SK-N-SH (cell line): ENCODE measurements around the gene ATF5. TPM values are rescaled to one million over a fixed set of nuclear protein-coding genes. Genes with fewer than 3 reads are reported as not detected.

Source experiments
- CTCF ChIA-PET: fragments of 300-600, 350-600 bp; formaldehyde crosslinking; extraction: SDS; loops from one replicate; lab custom pipeline; 2021; lab: Yijun Ruan, JAX
- POLR2A ChIA-PET: fragments of 350-600 bp; sonication (Branson Sonifier 250); formaldehyde crosslinking; extraction: SDS; loops from one replicate; lab custom pipeline; 2020; ENCODE audit warnings: antibody characterized with exemption, inconsistent platforms; lab: Yijun Ruan, JAX
- DNase-seq: peaks from one replicate; pipeline ENCODE4 v3.0.0; 2012
- H2AFZ ChIP-seq: fragments of 200-600 bp; sonication (generic); 2 replicates; pipeline ENCODE4 v1.8.1; 2016; ENCODE audit warnings: antibody characterized with exemption, mild to moderate bottlenecking, low read depth
- H3F3A ChIP-seq: fragments of 200-600 bp; sonication (generic); replicated peaks from 2 replicates; pipeline ENCODE3; 2016; ENCODE audit warnings: antibody characterized with exemption, mild to moderate bottlenecking; ENCODE audit not compliant: insufficient read depth
- H3K27ac ChIP-seq, 2 experiments: fragments of 200-500 bp in 1 of 2; fragments of 200-600 bp in 1 of 2; sonication (Bioruptor generic) in 1 of 2; sonication (generic), shearing (Covaris generic) in 1 of 2; 2 replicates each; pipeline versions ENCODE4 v1.5.1 to v1.6.1; 2014 to 2016; ENCODE audit warnings: low read depth in 2 of 2, inconsistent platforms in 1 of 2, low read length in 1 of 2, mild to moderate bottlenecking in 1 of 2, mixed read lengths in 1 of 2
- H3K27me3 ChIP-seq: fragments of 200-600 bp; sonication (generic), shearing (Covaris generic); 2 replicates; pipeline ENCODE4 v1.6.1; 2016; ENCODE audit warnings: mixed run types; ENCODE audit not compliant: insufficient read depth
- H3K36me3 ChIP-seq, 2 experiments: fragments of 200-500 bp in 1 of 2; fragments of 200-600 bp in 1 of 2; sonication (Bioruptor generic) in 1 of 2; sonication (generic) in 1 of 2; replicated peaks in 1 of 2; 2 replicates each; pipeline versions ENCODE3 to v1.5.1; 2014 to 2016; ENCODE audit warnings: low read length in 1 of 2, mild to moderate bottlenecking in 1 of 2; ENCODE audit not compliant: insufficient read depth in 2 of 2, control insufficient read depth in 1 of 2
- H3K4me1 ChIP-seq, 2 experiments: fragments of 200-500 bp in 1 of 2; fragments of 200-600 bp in 1 of 2; sonication (Bioruptor generic) in 1 of 2; sonication (generic), shearing (Covaris generic) in 1 of 2; 2 replicates each; pipeline versions ENCODE4 v1.5.1 to v1.6.1; 2014 to 2016; ENCODE audit warnings: low read depth in 1 of 2, low read length in 1 of 2, mixed run types in 1 of 2; ENCODE audit not compliant: insufficient read depth in 2 of 2, control insufficient read depth in 1 of 2
- H3K4me2 ChIP-seq: fragments of 200-600 bp; sonication (generic), shearing (Covaris generic); 2 replicates; pipeline ENCODE4 v1.6.1; 2017; ENCODE audit warnings: mixed run types
- H3K4me3 ChIP-seq, 2 experiments: fragments of 200-500 bp in 1 of 2; fragments of 200-600 bp in 1 of 2; sonication (Bioruptor generic) in 1 of 2; sonication (generic), shearing (Covaris generic) in 1 of 2; 2 replicates each; pipeline versions ENCODE4 v1.5.1 to v1.8.1; 2014 to 2016; ENCODE audit warnings: low read depth in 2 of 2, inconsistent platforms in 1 of 2, low read length in 1 of 2, mild to moderate bottlenecking in 1 of 2, mixed read lengths in 1 of 2, moderate library complexity in 1 of 2
- H3K79me2 ChIP-seq: fragments of 200-600 bp; sonication (generic); 2 replicates; pipeline ENCODE4 v1.8.1; 2017; ENCODE audit warnings: mild to moderate bottlenecking; ENCODE audit not compliant: insufficient read depth
- H3K9ac ChIP-seq: fragments of 200-600 bp; sonication (generic); 2 replicates; pipeline ENCODE4 v1.6.1; 2017; ENCODE audit warnings: mixed run types
- H3K9me2 ChIP-seq: fragments of 200-600 bp; sonication (generic); 2 replicates; pipeline ENCODE4 v1.6.1; 2017; ENCODE audit warnings: mixed run types
- H3K9me3 ChIP-seq: fragments of 200-600 bp; sonication (generic); 2 replicates; pipeline ENCODE4 v1.6.1; 2017; ENCODE audit warnings: mixed run types, mild to moderate bottlenecking, moderate library complexity
- H4K20me1 ChIP-seq: fragments of 200-600 bp; sonication (generic); 2 replicates; pipeline ENCODE4 v1.6.1; 2017; ENCODE audit warnings: mild to moderate bottlenecking, mixed run types; ENCODE audit not compliant: insufficient read depth
- CTCF ChIP-seq: fragments of 200-600 bp; sonication (generic); IDR thresholded peaks from 2 replicates; pipeline ENCODE4 v1.6.1; 2017; ENCODE audit warnings: antibody characterized with exemption, mild to moderate bottlenecking, moderate library complexity
- EP300 ChIP-seq, 2 experiments: IDR thresholded peaks; 2 replicates each; pipeline versions ENCODE4 v1.4.0 to v1.6.1; 2012; ENCODE audit warnings: borderline replicate concordance in 1 of 2, low read depth in 1 of 2, low read length in 1 of 2
- EZH2phosphoT487 ChIP-seq: fragments of 200-600 bp; sonication (generic); IDR thresholded peaks from 2 replicates; pipeline ENCODE4 v1.6.1; 2017; ENCODE audit warnings: low read depth, mixed run types, mild to moderate bottlenecking, antibody characterized with exemption, moderate library complexity, borderline replicate concordance
- FOXM1 ChIP-seq: IDR thresholded peaks from 2 replicates; pipeline ENCODE4 v1.4.0; 2012; ENCODE audit warnings: low read depth, mild to moderate bottlenecking
- GABPA ChIP-seq: IDR thresholded peaks from 2 replicates; pipeline ENCODE4 v1.4.0; 2012; ENCODE audit warnings: low read depth, mild to moderate bottlenecking
- IRF3 ChIP-seq: fragments of 150-350 bp; IDR thresholded peaks from 2 replicates; pipeline ENCODE4 v1.6.1; 2016; ENCODE audit warnings: mild to moderate bottlenecking, low read depth, low read length
- MXI1 ChIP-seq: IDR thresholded peaks from 2 replicates; pipeline ENCODE4 v1.6.1; 2012; ENCODE audit warnings: mild to moderate bottlenecking, low read depth, low read length, improper control_type of control experiment
- NFIC ChIP-seq: IDR thresholded peaks from 2 replicates; pipeline ENCODE4 v1.4.0; 2012; ENCODE audit warnings: borderline replicate concordance
- NRF1 ChIP-seq: IDR thresholded peaks from 2 replicates; pipeline ENCODE4 v1.6.1; 2012; ENCODE audit warnings: low read depth, mild to moderate bottlenecking, low read length
- PBX3 ChIP-seq: IDR thresholded peaks from 2 replicates; pipeline ENCODE4; 2012
- RCOR1 ChIP-seq: fragments of 150-350 bp; IDR thresholded peaks from 2 replicates; pipeline ENCODE4 v1.6.1; 2017; ENCODE audit warnings: antibody characterized with exemption, low read length
- REST ChIP-seq: IDR thresholded peaks from 2 replicates; pipeline ENCODE4 v1.6.1; 2012; ENCODE audit warnings: mild to moderate bottlenecking, low read depth, low read length, moderate library complexity
- RFX5 ChIP-seq: IDR thresholded peaks from 2 replicates; pipeline ENCODE4 v1.6.1; 2012; ENCODE audit warnings: mild to moderate bottlenecking, improper control_type of control experiment, low read length
- SIN3A ChIP-seq: IDR thresholded peaks from 2 replicates; pipeline ENCODE4 v1.6.1; 2012; ENCODE audit warnings: low read depth, mild to moderate bottlenecking, low read length, moderate library complexity, borderline replicate concordance
- TAF1 ChIP-seq: IDR thresholded peaks from 2 replicates; pipeline ENCODE4 v1.6.1; 2012; ENCODE audit warnings: low read depth, mild to moderate bottlenecking, low read length, moderate library complexity, borderline replicate concordance
- WGBS: methylation state at CpG from one replicate; pipeline ENCODE4 v1.1.6; 2017; ENCODE audit warnings: low lambda C conversion rate; 5-methylcytosine and 5-hydroxymethylcytosine counted together
- polyA plus RNA-seq, 3 experiments: library from polyadenylated mRNA; depleted of rRNA; stranded (reverse); fragments of >200 nt; gene quantifications; 2 replicates each; pipeline ENCODE4 v1.2.3, GENCODE V29; 2012

ATF5 gene
- polyA plus RNA-seq, 1 of the 3 experiments (the other 2 are of a cell fraction) = 11.7 TPM

GRCh38 chr19:49889038-49889686, 39.8 kb upstream of the ATF5 start:
- Histone ChIP-seq H3K4me2 (no peak overlapping the region), H2AFZ (no peak overlapping the region), H3K4me3 (no peak overlapping the region), H3K9me3 (no peaks in the 10 kb centered on the region), H3K27me3 (no peaks in the 10 kb centered on the region), H3K4me1 (peaks cover 0 to 13% of the 10 kb centered on the region in 2 experiments; a peak in 1 of 4 replicates), H3K9me2 (no peaks in the 10 kb centered on the region), H3K79me2 (no peaks in the 10 kb centered on the region), H3K36me3 (peaks cover 0 to 8% of the 10 kb centered on the region in 2 experiments), H3K27ac (no peak overlapping the region), H3K9ac (no peak overlapping the region), H4K20me1 (no peaks in the 10 kb centered on the region), H3F3A (peaks cover 10% of the 10 kb centered on the region)
- TF ChIP-seq GABPA (no peak), NRF1 (no peak), RCOR1 (no peak), MXI1 (no peak), REST (no peak), EZH2phosphoT487 (no peak), NFIC (no peak), SIN3A (no peak), FOXM1 (no peak), IRF3 (no peak), RFX5 (no peak), PBX3 (no peak), CTCF (no peak), EP300 (IDR thresholded peaks at IDR 0.05; ENCODE audit: borderline replicate concordance in 1 of 2, low read depth in 1 of 2, low read length in 1 of 2) (no peak), TAF1 (no peak)
- ChIA-PET CTCF (interaction anchor here (1.2 to 1.6 kb wide), 6 partner anchors 11 to 79 kb away, joined by 3 to 6 read pairs (median 4); partner anchors contain the start of genes AKT1S1 and TBC1D17), POLR2A (no interaction called here)
- DNase-seq = no peak
- 96% methylated on average over 17 of the region's 23 CpGs for WGBS
